Adipocyte (in vitro differentiated cells): ENCODE data around the gene FN3KRP.
A peak's percentile ranks its signal among the peaks of the same experiment; 100 is the strongest.

Experiments
- DNase-seq: peaks from one replicate; pipeline ENCODE4 v3.0.0-alpha.2; 2015; ENCODE audit warnings: low read depth
- H3K27me3 ChIP-seq: replicated peaks from 2 replicates; pipeline ENCODE4 v1.7.0; 2013; ENCODE audit warnings: mild to moderate bottlenecking, low read length, moderate library complexity; ENCODE audit not compliant: control insufficient read depth, insufficient read depth
- H3K36me3 ChIP-seq: 2 replicates; pipeline ENCODE4 v1.7.0; 2013; ENCODE audit warnings: low read length, mild to moderate bottlenecking, moderate library complexity; ENCODE audit not compliant: control insufficient read depth, insufficient read depth, severe bottlenecking
- H3K4me1 ChIP-seq: 2 replicates; pipeline ENCODE4 v1.7.0; 2013; ENCODE audit warnings: mild to moderate bottlenecking, low read length, moderate library complexity; ENCODE audit not compliant: control insufficient read depth, insufficient read depth
- H3K4me3 ChIP-seq: 2 replicates; pipeline ENCODE4 v1.7.0; 2013; ENCODE audit warnings: mild to moderate bottlenecking, low read length, moderate library complexity
- H3K9ac ChIP-seq: 2 replicates; pipeline ENCODE4 v1.7.0; 2013; ENCODE audit warnings: mild to moderate bottlenecking, low read length, moderate library complexity
- H3K9me3 ChIP-seq: 2 replicates; pipeline ENCODE4 v1.7.0; 2013; ENCODE audit warnings: mild to moderate bottlenecking, low read length, moderate library complexity; ENCODE audit not compliant: control insufficient read depth

FN3KRP gene

GRCh38 chr17:82775001-82775823 lies 58.7 kb downstream of the FN3KRP start:
- Histone ChIP-seq H3K36me3 (no peaks in the 10 kb centered on the region), H3K9me3 (no peaks in the 10 kb centered on the region), H3K4me3 (peak overlapping the region; percentile 75), H3K4me1 (peaks cover 6% of the 10 kb centered on the region), H3K27me3 (no peaks in the 10 kb centered on the region), H3K9ac (no peak overlapping the region)
- peak; percentile 57 for DNase-seq

GRCh38 chr17:82776454-82776853 lies 59.9 kb downstream of the FN3KRP start:
- H3K36me3 ChIP-seq, result no peaks in the 10 kb centered on the region
- no peak overlapping the region for H3K4me3 ChIP-seq
- H3K4me1 ChIP-seq, result peaks cover 6% of the 10 kb centered on the region

More at GRCh38 chr17:82776454-82776853, 59.9 kb downstream of the FN3KRP start:
- H3K27me3 ChIP-seq, result no peaks in the 10 kb centered on the region
- no peak overlapping the region for H3K9ac ChIP-seq
- H3K9me3 ChIP-seq, result no peaks in the 10 kb centered on the region
- no peak for DNase-seq
